HepG2 (cell line): Measurements from ENCODE around the gene CDK5RAP2. TPM values are rescaled to one million over a fixed set of nuclear protein-coding genes. Genes with fewer than 3 reads are reported as not detected.

Source experiments
- ATAC-seq: fragments of 200-7000 bp; cut with Tn5 transposase; 3 replicates; pipeline ENCODE4 v1.9.1; 2020; ENCODE audit warnings: mild to moderate bottlenecking, moderate library complexity
- BruUV-seq: library from RNA; stranded (reverse); fragments of 400-500 nt; replicated peaks from 2 replicates; lab custom pipeline; 2021; lab: Mats Ljungman, UMichigan
- CTCF ChIA-PET: fragments of 300-600 bp; formaldehyde crosslinking; extraction: SDS; loops from one replicate; lab custom pipeline; 2021; ENCODE audit warnings: low total read pairs, inconsistent platforms, low intra/inter-chr PET ratio; lab: Yijun Ruan, JAX
- POLR2A ChIA-PET: fragments of 350-600 bp; sonication (Branson Sonifier 250); formaldehyde crosslinking; loops from one replicate; lab custom pipeline; 2020; ENCODE audit warnings: antibody characterized with exemption, inconsistent platforms; lab: Yijun Ruan, JAX
- DNase-seq: peaks from one replicate; pipeline ENCODE4 v3.0.0-alpha.2; 2015; ENCODE audit warnings: low spot score
- FAIRE-seq: peaks from 3 replicates; lab custom pipeline; 2011; peaks lifted over from hg19 to GRCh38; lab: Jason Lieb, UNC
- H2AFZ ChIP-seq: one replicate; pipeline ENCODE4 v1.6.1; 2011; ENCODE audit warnings: low read length, inconsistent platforms
- H3K27ac ChIP-seq: fragments of 300-600 bp; 3 replicates; pipeline ENCODE4 v1.8.0; 2011; ENCODE audit warnings: mixed run types, mild to moderate bottlenecking, mixed read lengths, low read length, inconsistent platforms; ENCODE audit not compliant: insufficient read depth; ENCODE audit errors: extremely low read length
- H3K27me3 ChIP-seq, 2 experiments: fragments of 200-600 bp in 1 of 2; 2 replicates in 1 of 2; 3 replicates in 1 of 2; pipeline versions ENCODE4 v1.6.0 to v1.8.0; 2011; ENCODE audit warnings: low read length in 2 of 2, mild to moderate bottlenecking in 2 of 2, moderate library complexity in 2 of 2, inconsistent platforms in 1 of 2; ENCODE audit not compliant: insufficient read depth in 2 of 2, control insufficient read depth in 1 of 2
- H3K36me3 ChIP-seq, 2 experiments: fragments of 200-600 bp in 1 of 2; replicated peaks in 1 of 2; 2 replicates in 1 of 2; 3 replicates in 1 of 2; pipeline versions ENCODE4 v1.5.1 to v1.8.0; 2011; ENCODE audit warnings: low read length in 2 of 2, inconsistent platforms in 1 of 2; ENCODE audit not compliant: insufficient read depth in 2 of 2, control insufficient read depth in 1 of 2
- H3K4me1 ChIP-seq: 2 replicates; pipeline ENCODE4 v1.5.1; 2012; ENCODE audit warnings: low read length, inconsistent platforms; ENCODE audit not compliant: insufficient read depth
- H3K4me2 ChIP-seq: 2 replicates; pipeline ENCODE4 v1.6.0; 2011; ENCODE audit warnings: low read depth, low read length, inconsistent platforms
- H3K4me3 ChIP-seq, 3 experiments: fragments of 200-600 bp in 1 of 3; sonication (generic), shearing (Covaris generic) in 1 of 3; replicated peaks in 1 of 3; 2 replicates each; pipeline ENCODE4 v1.5.1; 2011 to 2016; ENCODE audit warnings: low read length in 3 of 3, inconsistent platforms in 2 of 3, low read depth in 2 of 3, mild to moderate bottlenecking in 2 of 3, control low read depth in 1 of 3, mixed read lengths in 1 of 3; ENCODE audit not compliant: insufficient read depth in 1 of 3
- H3K79me2 ChIP-seq: one replicate; pipeline ENCODE4 v1.6.1; 2011; ENCODE audit warnings: low read length, inconsistent platforms; ENCODE audit not compliant: insufficient read depth
- H3K9ac ChIP-seq: 2 replicates; pipeline ENCODE4 v1.6.0; 2011; ENCODE audit warnings: mild to moderate bottlenecking, low read depth, low read length, inconsistent platforms; ENCODE audit not compliant: insufficient read depth
- H3K9me3 ChIP-seq: 2 replicates; pipeline ENCODE4 v1.5.1; 2012; ENCODE audit warnings: mild to moderate bottlenecking, low read length
- H4K20me1 ChIP-seq: 2 replicates; pipeline ENCODE4 v1.6.0; 2011; ENCODE audit warnings: inconsistent platforms, mild to moderate bottlenecking, low read length, moderate library complexity; ENCODE audit not compliant: insufficient read depth
- BCL6 ChIP-seq: IDR thresholded peaks from 2 replicates; pipeline ENCODE4 v1.6.1; 2016; ENCODE audit warnings: missing genetic modification reagents, missing compliant biosample characterization
- THYN1 ChIP-seq: sonication (generic); formaldehyde crosslinking; IDR thresholded peaks from 2 replicates; pipeline ENCODE4 v1.8.1; 2023; ENCODE audit warnings: low read depth, mild to moderate bottlenecking, moderate library complexity, missing genetic modification reagents, borderline replicate concordance
- ZNF138 ChIP-seq: sonication (generic); formaldehyde crosslinking; IDR thresholded peaks from 2 replicates; pipeline ENCODE4 v1.5.0; 2020; ENCODE audit warnings: mild to moderate bottlenecking, low read depth, missing genetic modification reagents
- ZNF546 ChIP-seq: sonication (generic); formaldehyde crosslinking; conservative IDR thresholded peaks from 2 replicates; pipeline ENCODE4 v1.8.1; 2023; ENCODE audit warnings: mild to moderate bottlenecking, missing genetic modification reagents
- ZNF772 ChIP-seq: sonication (generic); formaldehyde crosslinking; IDR thresholded peaks from 2 replicates; pipeline ENCODE4 v1.5.0; 2020; ENCODE audit warnings: mild to moderate bottlenecking, missing genetic modification reagents
- WGBS: methylation state at CpG from one replicate; pipeline ENCODE4 v1.1.6; 2017; ENCODE audit warnings: low lambda C conversion rate; 5-methylcytosine and 5-hydroxymethylcytosine counted together
- in situ Hi-C: cut with HindIII; loops from 2 replicates; pipeline ENCODE4 v1.10.0; 2017; ENCODE audit warnings: low pct_unique_long_range_greater_than_20kb; ENCODE audit not compliant: extremely low pct_ligation_motif_present
- intact Hi-C: fragments of 100-400 bp; cut with micrococcal nuclease; formaldehyde crosslinking; loops from one replicate; pipeline ENCODE4 v1.10.0; 2022; ENCODE audit not compliant: unreplicated experiment
- polyA plus RNA-seq, 8 experiments: library from polyadenylated mRNA; depleted of rRNA in 3 of 8; stranded (reverse) in 7 of 8; unstranded in 1 of 8; fragments of >200 nt; fragmentation: Illumina TruSeq in 4 of 8; extraction: Trizol in 4 of 8; gene quantifications; 2 replicates each; pipeline versions ENCODE4 v1.2.1 to v1.2.3, GENCODE V29; 2011 to 2016; ENCODE audit warnings: low read depth in 4 of 8, missing spikeins in 1 of 8, mixed read lengths in 1 of 8; ENCODE audit not compliant: insufficient read depth in 1 of 8
- total RNA-seq, 5 experiments: library from RNA; depleted of rRNA; stranded (reverse); fragments of >200 nt; fragmentation: Illumina TruSeq; extraction: Trizol; gene quantifications; 2 replicates each; pipeline ENCODE4 v1.2.3, GENCODE V29; 2016; ENCODE audit warnings: low read depth in 1 of 5
- TF ChIP-seq, protein P1 (sequence below): sonication (generic); formaldehyde crosslinking; IDR thresholded peaks from 2 replicates; pipeline ENCODE4 v1.4.0; 2020; ENCODE audit warnings: missing genetic modification reagents

Gene CDK5RAP2
- total and polyA plus RNA-seq, 2 of the 13 experiments (the other 11 are each of a cell fraction or from before 2014, with no cell fraction given) = 31.8 to 42.2 TPM

DNA sequence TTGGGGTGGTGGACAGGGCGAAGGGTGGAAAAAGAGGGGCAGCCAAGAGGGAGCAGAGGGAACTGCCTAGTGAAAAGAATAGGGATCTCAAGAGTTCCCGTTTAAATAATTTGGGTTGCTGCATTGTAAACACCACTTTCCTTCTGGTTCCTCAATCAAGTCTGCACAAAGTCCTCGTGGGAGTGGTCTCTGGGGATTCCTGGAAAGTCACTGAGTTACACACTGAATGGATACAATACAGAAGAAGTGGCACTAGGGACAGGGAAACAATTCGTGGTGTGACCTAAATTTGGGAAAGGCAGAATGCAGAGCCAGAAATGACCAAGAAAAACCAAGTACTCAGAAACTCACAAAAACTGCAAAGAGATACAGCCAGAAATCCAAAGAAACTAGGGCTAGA is 161.7 kb downstream of the CDK5RAP2 start:
- BruUV-seq = no TSS peak
- 90% methylated on average over 4 of the region's 4 CpGs for WGBS
- no peak for FAIRE-seq
- no peak for DNase-seq
- in situ Hi-C loops = no loop called here
- no peaks in the 10 kb centered on the region for H3K27me3 ChIP-seq
- peaks cover 30 to 85% of the 10 kb centered on the region in 2 experiments for H3K36me3 ChIP-seq
- no peak for ATAC-seq
- TF ChIP-seq ZNF138 (CRISPR knock-in tag) (no peak), BCL6 (CRISPR knock-in tag) (peak; percentile 92)
- TF ChIP-seq, all 625 proteins: peak for 1
- Histone ChIP-seq H3K4me1 (peaks cover 12% of the 10 kb centered on the region), H3K4me3 (no peak overlapping the region), H4K20me1 (no peaks in the 10 kb centered on the region), H3K27ac (no peak overlapping the region), H3K9ac (no peak overlapping the region), H3K4me2 (no peak overlapping the region), H3K79me2 (no peaks in the 10 kb centered on the region), H3K9me3 (no peaks in the 10 kb centered on the region), H2AFZ (no peak overlapping the region)
- intact Hi-C loops = no loop called here
- CTCF ChIA-PET = no interaction called here
- POLR2A ChIA-PET = no interaction called here

DNA sequence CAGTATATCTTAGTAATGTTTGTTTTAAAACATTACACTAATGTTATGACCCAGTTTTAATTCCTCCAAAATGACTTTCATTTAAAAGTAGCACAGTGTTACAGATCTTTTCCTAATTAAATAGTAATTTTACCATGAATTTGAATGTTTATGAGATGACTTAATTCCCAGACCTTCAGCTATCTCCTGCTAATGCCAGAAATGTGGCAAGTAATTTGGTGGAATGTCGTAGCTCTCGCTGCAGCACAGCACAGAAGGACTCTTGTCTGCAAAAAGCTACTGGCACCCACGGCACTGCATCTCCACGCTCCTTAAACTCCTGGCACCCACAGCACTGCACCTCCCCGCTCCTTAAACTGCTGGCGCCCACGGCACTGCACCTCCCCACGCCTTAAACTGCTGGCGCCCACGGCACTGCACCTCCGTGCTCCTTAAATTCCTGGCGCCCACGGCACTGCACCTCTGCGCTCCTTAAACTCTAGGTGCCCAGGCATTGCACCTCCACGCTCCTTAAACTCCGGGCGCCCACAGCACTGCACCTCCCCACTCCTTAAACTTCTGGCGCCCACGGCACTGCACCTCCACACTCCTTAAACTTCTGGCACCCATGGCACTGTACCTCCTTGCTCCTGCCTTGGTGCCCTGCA is 163.1 kb downstream of the CDK5RAP2 start:
- POLR2A ChIA-PET = no interaction called here
- ATAC-seq = no peak
- TF ChIP-seq ZNF772 (CRISPR knock-in tag) (no peak), THYN1 (CRISPR knock-in tag) (no peak), ZNF546 (CRISPR knock-in tag) (no peak)
- TF ChIP-seq, protein P1, sequence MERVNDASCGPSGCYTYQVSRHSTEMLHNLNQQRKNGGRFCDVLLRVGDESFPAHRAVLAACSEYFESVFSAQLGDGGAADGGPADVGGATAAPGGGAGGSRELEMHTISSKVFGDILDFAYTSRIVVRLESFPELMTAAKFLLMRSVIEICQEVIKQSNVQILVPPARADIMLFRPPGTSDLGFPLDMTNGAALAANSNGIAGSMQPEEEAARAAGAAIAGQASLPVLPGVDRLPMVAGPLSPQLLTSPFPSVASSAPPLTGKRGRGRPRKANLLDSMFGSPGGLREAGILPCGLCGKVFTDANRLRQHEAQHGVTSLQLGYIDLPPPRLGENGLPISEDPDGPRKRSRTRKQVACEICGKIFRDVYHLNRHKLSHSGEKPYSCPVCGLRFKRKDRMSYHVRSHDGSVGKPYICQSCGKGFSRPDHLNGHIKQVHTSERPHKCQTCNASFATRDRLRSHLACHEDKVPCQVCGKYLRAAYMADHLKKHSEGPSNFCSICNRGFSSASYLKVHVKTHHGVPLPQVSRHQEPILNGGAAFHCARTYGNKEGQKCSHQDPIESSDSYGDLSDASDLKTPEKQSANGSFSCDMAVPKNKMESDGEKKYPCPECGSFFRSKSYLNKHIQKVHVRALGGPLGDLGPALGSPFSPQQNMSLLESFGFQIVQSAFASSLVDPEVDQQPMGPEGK (CRISPR knock-in tag) = no peak

More for the DNA sequence above, 163.1 kb downstream of the CDK5RAP2 start:
- H3K27me3 ChIP-seq = no peaks in the 10 kb centered on the region
- FAIRE-seq (no peak), DNase-seq (no peak)
- intact Hi-C loops (no loop called here), in situ Hi-C loops (no loop called here)
- CTCF ChIA-PET = no interaction called here
- no peak overlapping the region for H3K9ac ChIP-seq
- WGBS = 95% methylated on average over 19 of the region's 19 CpGs
- H3K4me1 ChIP-seq = peaks cover 16% of the 10 kb centered on the region
- H4K20me1 ChIP-seq = no peaks in the 10 kb centered on the region
- BruUV-seq = no TSS peak
- H3K36me3 ChIP-seq = peaks cover 30 to 85% of the 10 kb centered on the region in 2 experiments
- no peak overlapping the region for H3K4me2 ChIP-seq
- no peak overlapping the region for H3K27ac ChIP-seq
- H3K9me3 ChIP-seq = no peaks in the 10 kb centered on the region
- no peak overlapping the region for H2AFZ ChIP-seq
- no peaks in the 10 kb centered on the region for H3K79me2 ChIP-seq
- H3K4me3 ChIP-seq = no peak overlapping the region
